ENCODE measurements around the gene LRPAP1.

LRPAP1 gene

GRCh38 chr4:3531318-3531878, 824 bp downstream of the LRPAP1 start:
- DNase-seq (ENCODE audit: low read depth), result no peak

- no peak for DNase-seq (ENCODE audit: low read depth)
Observed at GRCh38 chr4:3530663-3531254, 1.5 kb downstream of the LRPAP1 start.

GRCh38 chr4:3530051-3530450, 2.2 kb downstream of the LRPAP1 start:
- DNase-seq (ENCODE audit: low read depth), result no peak

GRCh38 chr4:3529363-3529762, 2.9 kb downstream of the LRPAP1 start:
- no peak for DNase-seq (ENCODE audit: low read depth)

GRCh38 chr4:3527914-3528876, 4.0 kb downstream of the LRPAP1 start:
- DNase-seq (ENCODE audit: low read depth), result no peak

- no peak for DNase-seq (ENCODE audit: low read depth)
Observed at GRCh38 chr4:3527101-3527913, 4.9 kb downstream of the LRPAP1 start.

GRCh38 chr4:3526456-3526855, 5.8 kb downstream of the LRPAP1 start:
- DNase-seq (ENCODE audit: low read depth), result no peak

GRCh38 chr4:3525532-3526430, 6.4 kb downstream of the LRPAP1 start:
- DNase-seq (ENCODE audit: low read depth), result no peak

- DNase-seq (ENCODE audit: low read depth), result no peak
Observed at GRCh38 chr4:3524920-3525319, 7.3 kb downstream of the LRPAP1 start.

- DNase-seq (ENCODE audit: low read depth), result no peak
Observed at GRCh38 chr4:3524349-3524748, 7.9 kb downstream of the LRPAP1 start.

GRCh38 chr4:3523628-3524221, 8.5 kb downstream of the LRPAP1 start:
- DNase-seq (ENCODE audit: low read depth), result no peak

GRCh38 chr4:3523146-3523627, 9.0 kb downstream of the LRPAP1 start:
- no peak for DNase-seq (ENCODE audit: low read depth)

- DNase-seq (ENCODE audit: low read depth), result no peak
Observed at GRCh38 chr4:3522651-3523050, 9.6 kb downstream of the LRPAP1 start.

GRCh38 chr4:3522326-3522640, 9.9 kb downstream of the LRPAP1 start:
- no peak for DNase-seq (ENCODE audit: low read depth)

- DNase-seq (ENCODE audit: low read depth), result no peak
Observed at GRCh38 chr4:3521621-3522325, 10.4 kb downstream of the LRPAP1 start.

- DNase-seq (ENCODE audit: low read depth), result no peak
Observed at GRCh38 chr4:3520796-3521600, 11.2 kb downstream of the LRPAP1 start.

GRCh38 chr4:3520276-3520675, 11.9 kb downstream of the LRPAP1 start:
- DNase-seq (ENCODE audit: low read depth), result no peak

- DNase-seq (ENCODE audit: low read depth), result no peak
Observed at GRCh38 chr4:3519468-3520264, 12.6 kb downstream of the LRPAP1 start.

All from stimulated activated CD8-positive, alpha-beta memory T cell treated with anti-CD3 and anti-CD28 coated beads, Interleukin-12 subunit alpha, Interleukin-12 subunit beta, amount 100 ng/mL, for 4 hours (primary cell).